ENCODE data around the gene PPARGC1A.

DNA sequence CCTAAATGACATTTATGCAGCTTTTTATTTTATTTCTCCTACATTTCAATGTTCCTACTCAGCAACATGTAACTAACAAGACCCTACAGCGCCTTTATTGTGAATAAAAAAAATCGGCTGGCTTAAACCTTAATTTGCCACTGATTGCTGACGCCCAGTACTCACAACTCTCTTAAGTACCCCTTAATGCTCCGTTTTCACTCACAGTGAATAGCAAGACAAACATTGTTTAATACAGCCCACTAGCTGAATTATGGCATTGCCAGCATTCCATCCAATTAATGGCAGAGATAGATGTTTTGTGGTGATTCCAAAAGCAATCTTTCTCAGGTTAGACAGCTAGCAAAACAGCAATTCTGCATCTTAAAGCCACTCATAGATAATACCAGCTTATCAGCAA lies 61.1 kb downstream of the PPARGC1A start:
- no peak for TF ChIP-seq NR1H2 (CRISPR knock-in tag; IDR thresholded peaks at IDR 0.05)
- TF ChIP-seq, protein P1, sequence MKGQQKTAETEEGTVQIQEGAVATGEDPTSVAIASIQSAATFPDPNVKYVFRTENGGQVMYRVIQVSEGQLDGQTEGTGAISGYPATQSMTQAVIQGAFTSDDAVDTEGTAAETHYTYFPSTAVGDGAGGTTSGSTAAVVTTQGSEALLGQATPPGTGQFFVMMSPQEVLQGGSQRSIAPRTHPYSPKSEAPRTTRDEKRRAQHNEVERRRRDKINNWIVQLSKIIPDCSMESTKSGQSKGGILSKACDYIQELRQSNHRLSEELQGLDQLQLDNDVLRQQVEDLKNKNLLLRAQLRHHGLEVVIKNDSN (CRISPR knock-in tag; IDR thresholded peaks at IDR 0.05) = no peak
- TF ChIP-seq, protein P2, sequence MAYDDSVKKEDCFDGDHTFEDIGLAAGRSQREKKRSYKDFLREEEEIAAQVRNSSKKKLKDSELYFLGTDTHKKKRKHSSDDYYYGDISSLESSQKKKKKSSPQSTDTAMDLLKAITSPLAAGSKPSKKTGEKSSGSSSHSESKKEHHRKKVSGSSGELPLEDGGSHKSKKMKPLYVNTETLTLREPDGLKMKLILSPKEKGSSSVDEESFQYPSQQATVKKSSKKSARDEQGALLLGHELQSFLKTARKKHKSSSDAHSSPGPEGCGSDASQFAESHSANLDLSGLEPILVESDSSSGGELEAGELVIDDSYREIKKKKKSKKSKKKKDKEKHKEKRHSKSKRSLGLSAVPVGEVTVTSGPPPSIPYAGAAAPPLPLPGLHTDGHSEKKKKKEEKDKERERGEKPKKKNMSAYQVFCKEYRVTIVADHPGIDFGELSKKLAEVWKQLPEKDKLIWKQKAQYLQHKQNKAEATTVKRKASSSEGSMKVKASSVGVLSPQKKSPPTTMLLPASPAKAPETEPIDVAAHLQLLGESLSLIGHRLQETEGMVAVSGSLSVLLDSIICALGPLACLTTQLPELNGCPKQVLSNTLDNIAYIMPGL (CRISPR knock-in tag; IDR thresholded peaks at IDR 0.05) = no peak
- TF ChIP-seq, protein P3, sequence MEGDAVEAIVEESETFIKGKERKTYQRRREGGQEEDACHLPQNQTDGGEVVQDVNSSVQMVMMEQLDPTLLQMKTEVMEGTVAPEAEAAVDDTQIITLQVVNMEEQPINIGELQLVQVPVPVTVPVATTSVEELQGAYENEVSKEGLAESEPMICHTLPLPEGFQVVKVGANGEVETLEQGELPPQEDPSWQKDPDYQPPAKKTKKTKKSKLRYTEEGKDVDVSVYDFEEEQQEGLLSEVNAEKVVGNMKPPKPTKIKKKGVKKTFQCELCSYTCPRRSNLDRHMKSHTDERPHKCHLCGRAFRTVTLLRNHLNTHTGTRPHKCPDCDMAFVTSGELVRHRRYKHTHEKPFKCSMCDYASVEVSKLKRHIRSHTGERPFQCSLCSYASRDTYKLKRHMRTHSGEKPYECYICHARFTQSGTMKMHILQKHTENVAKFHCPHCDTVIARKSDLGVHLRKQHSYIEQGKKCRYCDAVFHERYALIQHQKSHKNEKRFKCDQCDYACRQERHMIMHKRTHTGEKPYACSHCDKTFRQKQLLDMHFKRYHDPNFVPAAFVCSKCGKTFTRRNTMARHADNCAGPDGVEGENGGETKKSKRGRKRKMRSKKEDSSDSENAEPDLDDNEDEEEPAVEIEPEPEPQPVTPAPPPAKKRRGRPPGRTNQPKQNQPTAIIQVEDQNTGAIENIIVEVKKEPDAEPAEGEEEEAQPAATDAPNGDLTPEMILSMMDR (IDR thresholded peaks at IDR 0.05) = no peak
